Umbilical cord (tissue), 2 donors: ENCODE data around the gene NCR3LG1. TPM values are rescaled to one million over a fixed set of nuclear protein-coding genes. Genes with fewer than 3 reads are reported as not detected.
A peak's percentile ranks its signal among the peaks of the same experiment; 100 is the strongest.

Experiments
- DNase-seq: peaks from one replicate; pipeline ENCODE4 v3.0.0-alpha.2; 2015; ENCODE audit warnings: low spot score
- total RNA-seq: library from RNA; depleted of rRNA; stranded (reverse); fragments of >200 nt; gene quantifications from one replicate; pipeline ENCODE4 v1.2.3, GENCODE V29; 2014; ENCODE audit warnings: low replicate concordance; ENCODE audit not compliant: insufficient read depth

The NCR3LG1 gene
- total RNA-seq, 1 donor from 2014 or later: 2.2 TPM

DNA sequence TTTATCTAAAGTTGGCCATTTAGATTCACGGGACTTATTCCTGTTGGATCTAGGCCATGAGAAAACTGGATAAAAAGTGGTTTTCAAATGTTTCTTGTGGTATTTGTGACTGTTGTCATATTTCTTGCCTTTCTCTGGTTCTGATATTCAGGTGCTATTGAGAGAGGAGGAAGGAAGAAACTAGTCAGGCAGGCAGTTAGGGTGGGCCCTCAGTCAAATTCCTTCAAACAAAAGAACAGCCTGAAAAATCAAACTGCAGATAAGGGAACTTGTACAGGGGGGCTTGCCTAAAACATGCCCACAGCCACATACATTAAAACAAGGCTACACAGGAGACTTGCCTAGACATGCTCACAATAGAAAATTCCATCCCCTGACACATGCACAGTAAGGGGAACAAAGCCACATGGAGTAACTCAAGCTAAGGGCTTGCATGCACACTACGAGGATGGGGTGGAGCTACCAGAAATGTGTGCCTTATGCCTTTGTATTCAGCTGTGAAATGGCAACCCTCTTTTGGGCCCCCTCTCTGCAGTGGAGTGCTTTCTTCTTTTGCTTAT is 18.2 kb downstream of the NCR3LG1 start:
- DNase-seq: no peak

GRCh38 chr11:17371614-17372013 is 20.0 kb downstream of the NCR3LG1 start:
- no peak for DNase-seq

DNA sequence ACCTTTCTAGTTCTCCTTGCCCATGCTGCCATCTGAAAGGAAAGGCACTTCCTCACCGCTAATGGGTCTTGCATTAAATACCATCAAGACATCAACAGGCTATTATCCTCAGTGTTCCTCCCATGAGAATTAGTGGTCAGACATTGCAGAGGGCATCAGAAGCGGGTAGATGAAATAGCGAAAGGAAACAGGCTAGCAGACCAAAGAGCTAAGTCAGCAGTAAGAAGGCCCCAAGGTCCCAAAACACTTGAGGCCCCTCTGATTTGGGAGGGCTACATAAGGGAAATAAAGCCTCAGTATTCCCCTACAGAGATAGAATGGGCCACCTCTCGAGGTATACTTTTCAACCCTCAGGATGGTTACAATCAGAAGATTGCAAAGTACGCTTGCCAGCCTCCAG is 23.9 kb downstream of the NCR3LG1 start:
- no peak for DNase-seq

GRCh38 chr11:17376493-17376892 is 24.9 kb downstream of the NCR3LG1 start:
- no peak for DNase-seq

DNA sequence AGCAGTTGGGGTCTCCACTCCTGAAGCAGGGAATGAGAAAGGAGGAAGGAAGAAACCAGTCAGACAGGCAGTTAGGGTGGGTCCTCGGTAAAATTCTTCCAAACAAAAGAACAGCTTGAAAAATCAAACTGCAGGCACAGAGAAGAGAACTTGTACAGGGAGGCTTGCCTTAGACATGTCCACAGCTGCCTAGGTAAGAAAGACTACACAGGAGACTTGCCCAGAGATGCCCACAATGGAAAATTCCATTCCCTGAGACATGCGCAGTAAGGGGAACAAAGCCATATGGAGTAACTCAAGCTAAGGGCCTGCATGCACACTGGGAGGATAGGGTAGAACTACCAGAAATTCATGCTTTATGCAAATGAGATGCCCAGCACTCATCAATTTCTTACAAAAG is 27.1 kb downstream of the NCR3LG1 start:
- no peak for DNase-seq

- no peak for DNase-seq
Observed at GRCh38 chr11:17379383-17380180, 28.0 kb downstream of the NCR3LG1 start.

- no peak for DNase-seq
Observed at GRCh38 chr11:17381156-17381555, 29.6 kb downstream of the NCR3LG1 start.

DNA sequence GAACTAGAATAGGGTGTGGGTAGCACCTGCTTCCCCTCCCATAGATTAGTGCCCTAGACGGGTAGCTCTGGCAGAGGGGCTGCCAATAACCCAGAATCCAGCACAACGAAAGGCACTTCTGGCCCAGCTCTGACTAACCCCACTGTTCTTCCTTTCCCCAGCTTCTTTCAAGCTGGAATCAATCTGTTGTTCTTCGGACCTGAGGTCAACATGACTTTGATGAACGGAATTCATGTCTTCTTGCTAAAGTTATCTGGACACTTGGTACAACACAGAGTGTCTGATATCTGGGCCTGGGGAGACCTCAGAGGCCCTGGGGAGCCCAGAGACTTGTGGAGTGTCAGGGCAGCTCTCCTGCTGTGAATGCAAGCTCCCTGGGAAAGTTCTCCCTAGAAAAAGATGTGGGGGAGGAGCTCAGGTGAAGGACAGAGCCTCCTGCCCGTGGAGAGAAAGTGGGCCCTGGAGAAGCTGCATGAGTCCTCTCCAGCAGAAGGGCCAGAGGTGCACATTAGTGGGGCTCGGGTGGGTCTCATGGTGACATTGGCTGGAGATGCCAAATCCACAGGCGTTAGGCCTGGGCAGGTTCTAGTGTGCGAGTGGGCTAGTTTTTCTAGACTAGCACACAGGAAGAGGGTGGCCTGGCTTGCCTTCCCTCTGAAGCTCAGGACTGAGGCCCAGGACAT is 30.6 kb downstream of the NCR3LG1 start:
- DNase-seq: no peak

- DNase-seq: no peak
Observed at GRCh38 chr11:17383461-17383860, 31.9 kb downstream of the NCR3LG1 start.

DNA sequence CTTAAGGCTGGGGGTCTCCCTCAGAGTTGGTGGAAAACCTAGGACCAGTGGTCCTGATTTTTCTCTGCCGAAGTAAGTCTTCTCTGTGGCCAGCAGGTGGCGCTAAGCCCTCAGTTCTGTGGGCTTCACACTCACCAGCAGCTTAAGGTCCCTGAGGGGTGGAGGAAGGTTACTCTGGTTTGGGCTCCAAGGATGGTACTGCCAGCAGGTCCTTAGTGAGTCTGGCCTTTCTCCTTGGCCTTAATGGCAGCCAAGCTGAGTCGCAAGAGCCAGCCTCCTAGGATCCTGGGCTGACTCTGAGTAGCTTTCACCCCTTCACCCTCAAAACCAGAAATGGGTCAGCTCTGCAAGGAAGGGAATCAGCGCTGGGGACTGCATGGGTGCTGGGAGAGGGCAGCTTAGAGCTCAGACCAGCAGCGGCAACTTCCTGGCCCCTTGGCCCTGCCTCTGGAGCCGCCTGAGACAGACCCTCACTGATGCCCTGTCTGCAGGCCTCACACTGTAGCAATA is 32.5 kb downstream of the NCR3LG1 start:
- peak; percentile 88 for DNase-seq

- DNase-seq: no peak
Observed at GRCh38 chr11:17385492-17385891, 33.9 kb downstream of the NCR3LG1 start.

DNA sequence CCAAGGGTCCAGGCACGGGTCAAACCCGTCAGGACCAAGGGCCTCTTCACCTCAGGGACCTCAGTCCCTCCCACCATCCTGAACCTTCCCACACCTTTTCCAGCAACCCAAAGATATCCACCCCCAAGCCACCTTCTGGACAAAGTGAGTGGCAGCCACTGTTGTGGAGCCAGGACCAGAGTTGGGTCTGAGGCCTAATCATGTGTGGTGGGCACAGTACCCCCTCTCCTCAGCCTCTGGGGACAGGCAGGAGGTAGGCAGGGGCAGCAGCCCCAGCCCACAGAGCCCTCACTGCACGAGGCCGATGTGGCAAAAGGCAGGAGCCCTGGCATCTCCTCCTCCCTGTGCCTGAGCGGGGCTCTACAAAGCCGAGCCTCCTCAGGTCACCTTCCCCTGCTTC is 34.3 kb downstream of the NCR3LG1 start:
- DNase-seq: no peak

DNA sequence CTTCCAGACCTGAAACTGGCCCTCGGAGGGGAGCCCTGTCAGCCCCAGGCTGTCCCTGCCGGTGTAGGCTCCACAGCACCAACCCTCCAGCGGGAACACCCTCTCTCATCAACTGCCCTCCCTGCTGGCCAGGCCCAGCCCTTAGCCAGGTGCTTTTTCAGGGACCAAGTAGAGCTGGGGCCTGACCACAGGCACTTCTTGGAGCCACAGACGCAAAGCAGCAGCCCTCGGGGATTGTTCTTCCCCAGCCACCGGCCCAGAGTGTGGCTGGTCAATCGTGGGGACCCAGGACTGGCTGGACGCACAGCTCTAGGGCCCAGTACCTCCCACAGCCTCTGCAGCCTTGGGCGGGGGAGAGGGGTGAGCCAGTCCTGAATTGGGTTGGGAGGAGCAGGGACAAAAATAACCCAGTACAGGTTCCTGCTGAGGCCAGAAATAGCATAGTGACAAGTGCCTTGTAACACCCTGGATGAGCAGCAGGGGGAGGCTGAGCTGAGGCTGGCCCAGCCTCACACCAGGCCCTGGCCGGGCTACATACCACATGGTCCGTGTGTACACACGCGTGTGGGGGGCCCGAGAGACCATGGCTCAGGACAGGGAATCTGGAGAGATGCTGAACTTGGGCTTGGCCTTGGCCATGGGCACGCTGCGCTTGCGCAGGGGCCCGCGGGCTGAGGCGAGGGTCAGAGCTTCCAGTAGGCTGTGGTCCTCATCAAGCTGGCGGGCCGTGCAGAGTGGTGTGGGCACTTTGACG is 34.9 kb downstream of the NCR3LG1 start:
- DNase-seq: peak; percentile 24

DNA sequence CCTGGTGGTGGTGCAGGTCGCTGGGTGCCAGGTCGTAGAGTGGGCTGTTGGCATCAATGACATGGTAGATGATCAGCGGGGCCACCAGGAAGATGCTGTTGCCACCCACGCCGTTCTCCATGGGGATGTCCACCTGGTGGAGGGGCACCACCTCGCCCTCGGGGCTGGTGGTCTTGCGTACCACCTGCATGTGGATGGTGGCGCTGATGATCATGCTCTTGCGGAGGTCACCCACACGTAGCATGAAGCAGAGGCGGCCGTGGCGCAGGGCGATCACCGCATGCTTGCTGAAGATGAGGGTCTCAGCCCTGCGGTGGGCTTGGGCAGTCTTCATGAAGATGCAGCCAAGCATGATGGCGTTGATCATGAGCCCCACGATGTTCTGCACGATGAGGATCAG is 35.7 kb downstream of the NCR3LG1 start:
- DNase-seq: no peak

DNA sequence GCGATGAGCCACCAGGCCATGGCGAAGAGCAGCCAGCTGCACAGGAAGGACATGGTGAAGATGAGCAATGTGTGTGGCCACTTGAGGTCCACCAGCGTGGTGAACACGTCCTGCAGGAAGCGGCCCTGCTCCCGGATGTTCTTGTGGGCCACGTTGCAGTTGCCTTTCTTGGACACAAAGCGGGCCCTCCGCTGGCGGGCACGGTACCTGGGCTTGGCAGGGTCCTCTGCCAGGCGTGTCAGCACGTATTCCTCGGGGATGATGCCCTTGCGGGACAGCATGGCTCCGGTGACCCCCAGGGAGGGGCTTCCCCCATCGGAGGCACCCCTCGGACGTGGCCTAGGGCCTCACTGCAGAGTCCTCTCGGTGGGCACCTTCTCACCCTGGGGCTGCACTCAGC is 36.2 kb downstream of the NCR3LG1 start:
- no peak for DNase-seq

- DNase-seq: no peak
Observed at GRCh38 chr11:17388609-17389210, 37.1 kb downstream of the NCR3LG1 start, which contains the start of gene KCNJ11. Gene KCNJ11 (minus strand): TSS chr11:17388659. CDS start chr11:17388091, 568 bp downstream.

GRCh38 chr11:17389211-17389956 is 37.8 kb downstream of the NCR3LG1 start:
- peak; percentile 21 for DNase-seq

GRCh38 chr11:17389957-17390649 is 38.5 kb downstream of the NCR3LG1 start:
- DNase-seq: no peak

DNA sequence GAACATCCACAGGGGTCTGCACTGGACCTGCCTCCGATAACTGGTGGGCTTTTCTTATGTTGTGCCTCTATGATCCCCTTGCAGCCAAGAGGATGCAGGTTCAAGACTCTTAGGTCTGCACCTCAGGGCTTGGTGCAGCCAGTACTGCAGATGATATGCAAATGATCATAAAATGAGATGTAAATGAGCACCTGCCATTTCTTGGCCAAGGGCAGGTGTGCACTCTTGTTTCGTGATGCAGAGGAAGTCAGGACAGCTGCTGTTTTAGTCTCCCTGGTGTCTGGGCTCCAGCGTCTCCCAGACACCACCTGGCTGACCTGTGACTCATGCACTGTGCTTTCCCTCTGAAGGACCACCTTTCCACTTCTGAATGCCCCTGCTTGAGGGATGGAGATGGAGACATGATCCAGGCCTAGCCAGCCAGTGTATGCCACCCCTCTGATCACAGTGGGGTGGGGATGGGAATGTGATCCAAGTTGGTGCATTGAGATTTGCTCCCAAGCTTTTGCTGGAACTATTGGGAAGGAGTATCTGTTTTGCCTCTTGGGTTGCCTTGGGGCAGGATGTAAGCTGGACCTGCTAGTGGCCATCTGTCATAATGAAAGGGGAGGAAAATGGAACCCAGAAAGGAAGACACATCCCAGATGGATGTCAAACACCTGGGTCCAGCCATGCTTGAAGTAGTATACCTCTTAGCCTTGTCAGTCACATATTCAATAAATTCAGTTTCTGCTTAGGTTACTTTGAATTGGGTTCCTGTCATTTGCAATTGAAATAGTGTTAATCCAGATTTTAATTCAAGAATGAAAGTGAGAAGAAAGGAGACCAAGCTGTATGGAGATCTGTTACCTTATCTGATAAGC is 40.1 kb downstream of the NCR3LG1 start:
- no peak for DNase-seq
